SU-DHL-6 (cell line): ENCODE results near the gene SFPQ.

Source experiments
- H2AFZ ChIP-seq: fragments of 200-600 bp; sonication (generic); 2 replicates; pipeline ENCODE4 v1.6.1; 2014; ENCODE audit warnings: low read depth, mild to moderate bottlenecking, moderate library complexity, mixed read lengths, antibody characterized with exemption, low read length; ENCODE audit not compliant: severe bottlenecking
- H3F3A ChIP-seq: fragments of 200-600 bp; shearing (Covaris generic); 2 replicates; pipeline ENCODE4 v1.6.0; 2016; ENCODE audit warnings: antibody characterized with exemption, mild to moderate bottlenecking; ENCODE audit not compliant: insufficient read depth
- H3K27ac ChIP-seq: fragments of 200-600 bp; sonication (generic); 2 replicates; pipeline ENCODE4 v1.5.1; 2016; ENCODE audit warnings: low read depth, mild to moderate bottlenecking, low read length, moderate library complexity, mixed read lengths
- H3K27me3 ChIP-seq: fragments of 200-600 bp; sonication (generic), shearing (Covaris generic); 2 replicates; pipeline ENCODE4 v1.6.0; 2014; ENCODE audit warnings: mild to moderate bottlenecking, low read length
- H3K36me3 ChIP-seq: fragments of 200-600 bp; sonication (generic); 2 replicates; pipeline ENCODE4 v1.6.1; 2014; ENCODE audit warnings: mild to moderate bottlenecking, low read length, mixed read lengths
- H3K4me2 ChIP-seq: fragments of 300-600, 200-600 bp; shearing (Covaris generic), sonication (generic); 2 replicates; pipeline ENCODE4 v1.6.0; 2014; ENCODE audit warnings: low read length, low read depth, mild to moderate bottlenecking; ENCODE audit not compliant: poor library complexity, severe bottlenecking
- H3K4me3 ChIP-seq: fragments of 200-600 bp; sonication (generic); 2 replicates; pipeline ENCODE4 v1.5.1; 2014; ENCODE audit warnings: antibody characterized with exemption, low read length, mild to moderate bottlenecking, mixed read lengths; ENCODE audit not compliant: insufficient read depth, poor library complexity, severe bottlenecking
- H3K79me2 ChIP-seq: fragments of 200-600 bp; sonication (generic); 2 replicates; pipeline ENCODE4 v1.6.1; 2014; ENCODE audit warnings: mild to moderate bottlenecking, low read length, moderate library complexity; ENCODE audit not compliant: insufficient read depth
- H3K9ac ChIP-seq: fragments of 200-600 bp; sonication (generic); 2 replicates; pipeline ENCODE4 v1.7.0; 2014; ENCODE audit warnings: mild to moderate bottlenecking, low read length
- H3K9me2 ChIP-seq: fragments of 200-600 bp; sonication (generic); replicated peaks from 2 replicates; pipeline ENCODE4 v1.6.1; 2014; ENCODE audit warnings: low read length; ENCODE audit not compliant: insufficient read depth
- H3K9me3 ChIP-seq: fragments of 200-600 bp; sonication (generic); 2 replicates; pipeline ENCODE4 v1.6.1; 2014; ENCODE audit warnings: low read length, mixed read lengths; ENCODE audit not compliant: insufficient read depth
- H4K20me1 ChIP-seq: fragments of 200-600 bp; sonication (generic); 2 replicates; pipeline ENCODE4 v1.6.1; 2014; ENCODE audit warnings: low read depth, mild to moderate bottlenecking, antibody characterized with exemption, low read length, moderate library complexity, mixed read lengths
- CTCF ChIP-seq: fragments of 200-600 bp; sonication (generic); IDR thresholded peaks from one replicate; pipeline ENCODE4 v1.5.1; 2017; ENCODE audit warnings: antibody characterized with exemption, mild to moderate bottlenecking, low read length, moderate library complexity; ENCODE audit not compliant: insufficient read depth, poor library complexity, severe bottlenecking
- EZH2phosphoT487 ChIP-seq: fragments of 200-600 bp; sonication (generic), shearing (Covaris generic); conservative IDR thresholded peaks from 2 replicates; pipeline ENCODE4 v1.6.1; 2018; ENCODE audit warnings: mild to moderate bottlenecking, antibody characterized with exemption, low read length, moderate library complexity, mixed read lengths

The SFPQ gene

GRCh38 chr1:35201631-35202030 is 8.7 kb upstream of the SFPQ start:
- H3K9ac ChIP-seq: no peak overlapping the region
- H3K9me2 ChIP-seq: no peaks in the 10 kb centered on the region
- TF ChIP-seq CTCF (no peak), EZH2phosphoT487 (no peak)
- H3F3A ChIP-seq: 0 out of 2 replicates have a peak, but pooled peaks cover 4% of the 10 kb centered on the region
- H3K4me2 ChIP-seq: peak overlapping the region; percentile 16
- no peak overlapping the region for H3K4me3 ChIP-seq
- no peaks in the 10 kb centered on the region for H3K27me3 ChIP-seq
- H4K20me1 ChIP-seq: no peaks in the 10 kb centered on the region
- no peaks in the 10 kb centered on the region for H3K9me3 ChIP-seq
- no peaks in the 10 kb centered on the region for H3K79me2 ChIP-seq
- H3K36me3 ChIP-seq: no peaks in the 10 kb centered on the region
- no peak overlapping the region for H3K27ac ChIP-seq
- H2AFZ ChIP-seq: peak overlapping the region; percentile 87

GRCh38 chr1:35192056-35192852 is 691 bp downstream of the SFPQ start:
- peaks cover 57% of the 10 kb centered on the region for H3K79me2 ChIP-seq
- H4K20me1 ChIP-seq: peaks cover 45% of the 10 kb centered on the region
- no peaks in the 10 kb centered on the region for H3K27me3 ChIP-seq
- H3K36me3 ChIP-seq: peaks cover 46% of the 10 kb centered on the region
- no peaks in the 10 kb centered on the region for H3K9me2 ChIP-seq
- no peaks in the 10 kb centered on the region for H3K9me3 ChIP-seq
- TF ChIP-seq EZH2phosphoT487 (no peak), CTCF (no peak)
- H3F3A ChIP-seq: peaks cover 36% of the 10 kb centered on the region
- H2AFZ ChIP-seq: no peak overlapping the region
- H3K4me3 ChIP-seq: peak overlapping the region; percentile 91
- H3K27ac ChIP-seq: peak overlapping the region; percentile 84
- H3K4me2 ChIP-seq: peak overlapping the region; percentile 94
- H3K9ac ChIP-seq: peak overlapping the region; percentile 100

- H4K20me1 ChIP-seq: peaks cover 53% of the 10 kb centered on the region
- H3K9ac ChIP-seq: peak overlapping the region; percentile 100
- peaks cover 53% of the 10 kb centered on the region for H3K36me3 ChIP-seq
- no peak overlapping the region for H2AFZ ChIP-seq
- H3K27me3 ChIP-seq: no peaks in the 10 kb centered on the region
- H3K9me2 ChIP-seq: no peaks in the 10 kb centered on the region
- H3K9me3 ChIP-seq: no peaks in the 10 kb centered on the region
- H3K79me2 ChIP-seq: peaks cover 64% of the 10 kb centered on the region
- H3F3A ChIP-seq: peaks cover 43% of the 10 kb centered on the region
- H3K4me3 ChIP-seq: peak overlapping the region; percentile 91
- TF ChIP-seq CTCF: no peak
- no peak for TF ChIP-seq EZH2phosphoT487
- peak overlapping the region; percentile 94 for H3K4me2 ChIP-seq
- H3K27ac ChIP-seq: peak overlapping the region; percentile 84
Observed at GRCh38 chr1:35191429-35192055, 1.4 kb downstream of the SFPQ start.
